ENCODE data around the gene ZCWPW2. TPM values are rescaled to one million over a fixed set of nuclear protein-coding genes. Genes with fewer than 3 reads are reported as not detected.
A peak's percentile ranks its signal among the peaks of the same experiment; 100 is the strongest.

Gene ZCWPW2
- total and polyA plus RNA-seq, 9 of the 15 experiments (the other 6 are each of a cell fraction or from before 2014, with no cell fraction given): 0.10 to 0.77 (median 0.44) TPM

- TF ChIP-seq LCOR (CRISPR knock-in tag; IDR thresholded peaks at IDR 0.05) (peak; percentile 96), ZKSCAN1 (IDR thresholded peaks at IDR 0.05; ENCODE audit: low read depth, low read length) (no peak), ZNF318 (IDR thresholded peaks at IDR 0.05; ENCODE audit: borderline replicate concordance in 1 of 2, low read depth in 1 of 2) (no peak), SRF (CRISPR knock-in tag; IDR thresholded peaks at IDR 0.05) (no peak), KAT7 (CRISPR knock-in tag; IDR thresholded peaks at IDR 0.05; ENCODE audit: borderline replicate concordance) (peak; percentile 95; the same call in 1 of the 2 replicates), MECOM (CRISPR knock-in tag; IDR thresholded peaks at IDR 0.05) (no peak), TAF1 (IDR thresholded peaks at IDR 0.05; ENCODE audit: control insufficient read depth, extremely low read depth, insufficient read depth, low read length, severe bottlenecking) (peak; percentile 79), TCFL5 (CRISPR knock-in tag; conservative IDR thresholded peaks at IDR 0.05) (no peak), STAT5B (CRISPR knock-in tag; IDR thresholded peaks at IDR 0.05) (no peak), HNRNPUL1 (IDR thresholded peaks at IDR 0.05; ENCODE audit: low read length) (no peak), ZNF121 (CRISPR knock-in tag; conservative IDR thresholded peaks at IDR 0.05) (no peak), ZNF212 (CRISPR knock-in tag; IDR thresholded peaks at IDR 0.05) (no peak), ZNF79 (CRISPR knock-in tag; IDR thresholded peaks at IDR 0.05; ENCODE audit: low read depth) (no peak), BHLHE40 (IDR thresholded peaks at IDR 0.05; ENCODE audit: low read length) (no peak; the same call in 1 of the 2 replicates), HDAC8 (tag; IDR thresholded peaks at IDR 0.05) (peak; percentile 73; the same call in 1 of the 2 replicates), PCBP1 (IDR thresholded peaks at IDR 0.05; ENCODE audit: low read depth, low read length, poor library complexity, severe bottlenecking) (peak; percentile 81), NFYB (IDR thresholded peaks at IDR 0.05; ENCODE audit: extremely low read depth, insufficient read length) (no peak), ZNF436 (CRISPR knock-in tag; IDR thresholded peaks at IDR 0.05) (no peak), PHB2 (IDR thresholded peaks at IDR 0.05; ENCODE audit: low read depth) (no peak), NR1H2 (CRISPR knock-in tag; IDR thresholded peaks at IDR 0.05) (no peak), ZNF778 (CRISPR knock-in tag; IDR thresholded peaks at IDR 0.05) (no peak), SPI1 (IDR thresholded peaks at IDR 0.05; ENCODE audit: borderline replicate concordance, low read depth, low read length) (peak; percentile 88)
Measured at GRCh38 chr3:28348629-28349468, at the start of gene ZCWPW2, which contains the start of gene AZI2 (continued).
